GM10248 (cell line): ENCODE results near the gene CYP3A4.
"Not testable (repeated sequence)": the region's sequence is repeated elsewhere in the genome, so short reads cannot be mapped to it uniquely, and the experiment has no call there.

Experiments used
- CTCF ChIA-PET: fragments of 300-600 bp; sonication (Branson Sonifier 250); formaldehyde crosslinking; extraction: SDS; loops from one replicate; lab custom pipeline; 2021; ENCODE audit warnings: antibody characterized with exemption; lab: Yijun Ruan, JAX
- POLR2A ChIA-PET: fragments of 350-650 bp; sonication (Branson Sonifier 250); formaldehyde crosslinking; extraction: SDS; loops from one replicate; lab custom pipeline; 2020; ENCODE audit warnings: antibody characterized with exemption; lab: Yijun Ruan, JAX
- DNase-seq: peaks from one replicate; pipeline ENCODE4 v3.0.0; 2012; ENCODE audit errors: extremely low spot score
- TF ChIP-seq, protein P1 (sequence below): IDR thresholded peaks from 2 replicates; pipeline ENCODE4 v1.5.1; 2012; ENCODE audit warnings: mild to moderate bottlenecking, low read depth; ENCODE audit errors: extremely low read depth, missing control alignments, control extremely low read depth

The CYP3A4 gene

DNA sequence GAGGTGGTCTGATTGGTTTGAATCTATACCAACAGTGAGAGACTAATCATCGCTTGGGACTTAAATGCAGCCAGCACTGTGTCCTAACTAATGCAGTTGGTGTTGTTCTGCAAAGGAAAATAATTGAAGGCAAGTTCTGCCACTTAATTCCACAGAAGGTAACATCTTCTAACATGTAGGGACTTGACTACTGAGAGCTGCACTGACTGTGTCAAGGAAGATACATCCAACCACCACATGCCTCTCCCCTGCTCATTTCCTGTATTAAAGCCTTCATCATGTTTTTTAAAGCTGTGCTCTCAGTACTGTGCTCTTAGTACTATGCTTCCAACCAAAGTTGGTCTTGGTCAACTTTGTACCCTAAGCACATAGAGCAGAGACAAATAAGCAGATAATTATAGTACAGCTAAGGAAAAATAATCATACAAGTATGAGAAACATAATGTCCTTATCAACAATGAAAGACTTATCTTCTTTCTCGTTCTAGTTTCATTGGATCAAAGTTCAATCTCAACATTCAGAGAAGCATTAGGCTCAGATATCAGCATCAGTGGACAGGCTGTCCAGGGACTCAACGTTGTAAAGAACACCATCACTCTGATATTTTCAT, 2.8 kb upstream of the CYP3A4 start:
- no peak for DNase-seq
- TF ChIP-seq, protein P1, sequence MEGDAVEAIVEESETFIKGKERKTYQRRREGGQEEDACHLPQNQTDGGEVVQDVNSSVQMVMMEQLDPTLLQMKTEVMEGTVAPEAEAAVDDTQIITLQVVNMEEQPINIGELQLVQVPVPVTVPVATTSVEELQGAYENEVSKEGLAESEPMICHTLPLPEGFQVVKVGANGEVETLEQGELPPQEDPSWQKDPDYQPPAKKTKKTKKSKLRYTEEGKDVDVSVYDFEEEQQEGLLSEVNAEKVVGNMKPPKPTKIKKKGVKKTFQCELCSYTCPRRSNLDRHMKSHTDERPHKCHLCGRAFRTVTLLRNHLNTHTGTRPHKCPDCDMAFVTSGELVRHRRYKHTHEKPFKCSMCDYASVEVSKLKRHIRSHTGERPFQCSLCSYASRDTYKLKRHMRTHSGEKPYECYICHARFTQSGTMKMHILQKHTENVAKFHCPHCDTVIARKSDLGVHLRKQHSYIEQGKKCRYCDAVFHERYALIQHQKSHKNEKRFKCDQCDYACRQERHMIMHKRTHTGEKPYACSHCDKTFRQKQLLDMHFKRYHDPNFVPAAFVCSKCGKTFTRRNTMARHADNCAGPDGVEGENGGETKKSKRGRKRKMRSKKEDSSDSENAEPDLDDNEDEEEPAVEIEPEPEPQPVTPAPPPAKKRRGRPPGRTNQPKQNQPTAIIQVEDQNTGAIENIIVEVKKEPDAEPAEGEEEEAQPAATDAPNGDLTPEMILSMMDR, result no peak
- ChIA-PET POLR2A (no interaction called here), CTCF (interaction anchor here (1.5 kb wide), 1 partner anchor 49 kb away, joined by 3 read pairs; no protein-coding TSS in a partner anchor)

DNA sequence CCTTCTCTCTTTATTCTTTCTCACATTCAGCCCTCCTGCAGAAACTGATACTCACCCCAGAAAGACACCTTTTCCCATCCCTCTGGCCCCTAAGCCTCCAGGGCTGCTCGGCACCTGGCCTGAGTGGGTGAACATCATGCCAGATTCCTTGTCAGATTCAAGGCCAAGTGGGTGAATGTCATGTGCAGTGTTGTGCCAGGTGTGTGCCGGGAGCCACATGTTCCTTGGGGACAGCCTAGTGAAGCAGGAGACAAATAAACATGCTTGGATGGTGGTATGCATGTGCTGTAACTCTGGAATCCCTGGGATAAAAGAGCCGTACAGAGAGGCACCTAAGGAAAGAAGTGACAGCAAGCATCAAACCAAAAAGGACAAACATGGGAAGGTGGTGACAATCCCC, 1.7 kb upstream of the CYP3A4 start:
- POLR2A ChIA-PET, DNase-seq, CTCF ChIA-PET: not testable (repeated sequence)

DNA sequence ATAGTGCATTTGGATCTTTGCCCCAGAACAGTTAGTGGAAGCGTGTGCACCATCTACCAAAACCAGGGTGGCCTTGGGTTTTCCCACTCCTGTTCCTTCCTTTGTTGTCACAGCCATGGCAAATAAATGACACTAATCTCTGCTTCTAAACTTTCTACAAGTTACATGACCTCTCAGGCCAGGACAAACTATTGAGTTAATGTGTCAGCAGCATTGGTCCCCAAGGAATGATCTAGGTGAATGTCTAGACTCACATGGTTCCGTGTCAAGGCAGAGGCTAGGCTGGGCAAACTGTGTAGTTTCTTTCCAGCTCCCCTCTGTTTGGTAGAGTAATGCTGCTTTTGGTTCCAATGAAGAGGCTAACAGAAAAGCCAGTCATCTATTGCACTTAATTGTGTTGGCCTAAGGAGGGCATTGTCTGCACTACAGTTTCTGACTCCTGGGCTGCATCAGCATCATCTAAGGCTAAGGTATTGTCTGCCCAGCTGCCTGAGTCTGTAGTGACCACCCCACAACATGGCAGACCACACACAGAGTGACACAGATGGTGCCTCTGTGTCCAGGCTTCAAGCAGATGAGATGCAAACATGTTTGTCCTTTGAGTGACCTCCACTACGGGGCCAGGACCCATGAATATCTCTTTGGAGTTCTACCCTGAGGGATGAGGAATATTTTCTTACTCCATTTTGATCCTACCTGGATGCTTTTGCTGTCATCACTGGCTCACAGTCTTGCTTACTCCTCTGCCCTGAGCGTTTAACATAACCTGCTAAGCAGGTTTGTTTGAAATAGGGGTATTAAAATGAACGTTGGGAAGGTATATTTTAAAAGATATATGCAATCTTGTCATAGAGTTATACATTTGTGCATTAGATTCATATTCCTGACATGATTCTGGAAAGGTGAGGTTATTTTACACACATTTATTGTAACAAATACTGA, 1.7 kb downstream of the CYP3A4 start:
- ChIA-PET CTCF (no interaction called here), POLR2A (no interaction called here)
- DNase-seq, result no peak
- TF ChIP-seq, protein P1, result no peak

DNA sequence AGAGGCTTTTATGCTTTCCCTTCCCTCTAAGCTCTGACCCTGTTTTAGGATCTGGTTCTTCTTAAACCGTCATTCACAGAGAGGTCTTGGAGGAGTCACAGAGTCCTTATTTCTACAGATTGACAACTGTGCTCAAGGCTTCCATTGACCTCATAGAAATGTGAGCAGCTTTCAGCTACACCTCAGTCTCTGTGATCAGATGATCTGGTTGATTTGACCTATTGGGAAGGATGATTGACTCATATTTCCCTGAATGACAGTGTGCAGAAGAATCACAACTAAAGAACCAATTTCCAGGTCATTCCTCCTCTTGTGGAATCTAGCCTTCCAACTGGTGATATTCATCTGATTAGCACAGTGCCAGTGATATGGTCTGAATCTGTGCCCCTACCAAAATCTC, 3.4 kb downstream of the CYP3A4 start:
- ChIA-PET POLR2A (no interaction called here), CTCF (no interaction called here)
- TF ChIP-seq, protein P1, result no peak
- no peak for DNase-seq

DNA sequence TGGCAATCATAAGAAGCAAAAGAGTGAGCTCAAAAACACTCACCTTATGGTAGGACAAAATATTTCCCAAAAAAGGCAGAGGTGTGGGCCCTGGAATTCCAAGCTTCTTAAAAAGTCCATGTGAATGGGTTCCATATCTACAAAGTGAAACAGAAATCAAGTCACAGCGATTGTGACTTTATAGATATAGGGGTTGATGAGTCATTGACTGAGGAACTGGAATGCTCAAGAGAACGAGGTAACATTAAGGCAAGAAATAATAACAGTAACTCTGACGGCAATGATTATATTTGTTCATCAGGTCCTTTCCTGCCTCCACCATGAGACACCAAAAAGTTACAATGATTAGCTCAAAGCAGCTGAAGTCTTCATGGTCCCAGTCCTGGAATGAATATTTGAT, 4.0 kb downstream of the CYP3A4 start:
- ChIA-PET POLR2A (no interaction called here), CTCF (no interaction called here)
- TF ChIP-seq, protein P1, result no peak
- DNase-seq, result no peak

DNA sequence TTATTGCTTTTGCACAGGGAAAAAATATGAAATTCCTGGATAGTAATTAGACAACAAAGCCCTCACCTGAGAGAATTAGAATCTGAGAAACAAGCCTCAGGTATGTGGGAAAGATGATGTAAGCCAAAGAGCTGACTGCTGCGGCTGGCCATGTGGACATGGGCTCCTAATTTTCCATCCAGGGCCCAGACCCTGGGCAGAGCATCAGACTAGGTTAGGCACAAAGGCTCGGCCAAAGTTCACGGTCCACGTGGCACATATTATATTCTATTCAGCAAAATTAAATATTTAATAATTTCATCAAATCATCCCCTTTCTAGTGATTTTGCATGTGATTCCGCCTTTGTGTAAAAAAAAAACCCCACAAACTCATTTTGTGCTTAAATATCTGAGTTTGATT, 5.1 kb downstream of the CYP3A4 start:
- no peak for DNase-seq
- POLR2A ChIA-PET, result no interaction called here
- CTCF ChIA-PET, result no interaction called here
- TF ChIP-seq, protein P1, result no peak

DNA sequence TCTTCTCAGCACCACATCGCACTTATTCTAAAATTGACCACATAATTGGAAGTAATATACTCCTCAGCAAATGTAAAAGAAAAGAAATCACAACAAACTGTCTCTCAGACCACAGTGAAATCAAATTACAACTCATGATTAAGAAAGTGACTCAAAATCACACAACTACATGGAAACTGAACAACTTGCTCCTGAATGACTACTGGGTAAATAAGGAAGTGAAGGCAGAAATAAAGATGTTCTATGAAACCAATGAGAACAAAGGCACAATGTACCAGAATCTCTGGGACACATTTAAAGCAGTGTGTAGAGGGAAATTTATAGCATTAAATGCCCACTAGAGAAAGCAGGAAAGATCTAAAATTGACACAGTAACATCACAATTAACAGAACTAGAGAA, 10.6 kb downstream of the CYP3A4 start:
- CTCF ChIA-PET, result interaction anchor here (2.0 kb wide), 1 partner anchor 13 kb away, joined by 5 read pairs; no protein-coding TSS in a partner anchor
- POLR2A ChIA-PET, DNase-seq: not testable (repeated sequence)
